ENCODE measurements around the gene TBX3.

- no peak for TF ChIP-seq CTCF (IDR thresholded peaks at IDR 0.05; ENCODE audit: borderline replicate concordance, extremely low read depth, low read length, poor library complexity, severe bottlenecking)
- no peak for TF ChIP-seq EZH2 (IDR thresholded peaks at IDR 0.05; ENCODE audit: borderline replicate concordance, low read depth, low read length, severe bottlenecking)
These were observed 35.3 kb downstream of the TBX3 start for GRCh38 chr12:114648711-114649110.
